Right lobe of liver (tissue), 6 donors: ENCODE measurements around the gene FABP3. TPM values are rescaled to one million over a fixed set of nuclear protein-coding genes. Genes with fewer than 3 reads are reported as not detected.

Experiments
- ATAC-seq, 4 donors: fragments of 200-7000 bp; cut with Tn5 transposase; one replicate each; pipeline ENCODE4 v1.9.1; 2020; ENCODE audit warnings: mild to moderate bottlenecking in 4 of 4, moderate library complexity in 4 of 4
- DNase-seq, 3 donors: peaks; one replicate each; pipeline ENCODE4 v3.0.0-alpha.2; 2020
- H3K27ac ChIP-seq, 3 donors: fragments of 200-600 bp; one replicate each; pipeline ENCODE4 v1.8.0; 2022
- H3K27me3 ChIP-seq, 2 donors: fragments of 200-600 bp; one replicate each; pipeline ENCODE4 v1.8.0; 2022
- H3K36me3 ChIP-seq, 4 donors: fragments of 200-600 bp; sonication (generic) in 1 of 4; one replicate each; pipeline versions ENCODE4 v1.5.1 to v1.8.0; 2017 to 2022; ENCODE audit warnings: control low read depth in 1 of 4
- H3K4me1 ChIP-seq, 4 donors: fragments of 200-600 bp; sonication (generic) in 1 of 4; one replicate each; pipeline versions ENCODE4 v1.5.1 to v1.8.0; 2017 to 2022; ENCODE audit warnings: control low read depth in 1 of 4
- H3K4me3 ChIP-seq, 3 donors: fragments of 200-600 bp; one replicate each; pipeline ENCODE4 v1.8.0; 2022
- H3K9me3 ChIP-seq, 4 donors: fragments of 200-600 bp; sonication (generic) in 1 of 4; one replicate each; pipeline versions ENCODE4 v1.5.1 to v1.8.0; 2017 to 2022; ENCODE audit warnings: control low read depth in 1 of 4
- POLR2A ChIP-seq: fragments of 450-650 bp; IDR thresholded peaks from one replicate; pipeline ENCODE4 v1.6.1; 2017; ENCODE audit warnings: antibody characterized with exemption, mild to moderate bottlenecking
- WGBS: methylation state at CpG from one replicate; pipeline ENCODE4 v1.1.6; 2018; ENCODE audit warnings: low coverage, low lambda C conversion rate; ENCODE audit not compliant: insufficient coverage; ENCODE audit errors: missing lambda C conversion rate; 5-methylcytosine and 5-hydroxymethylcytosine counted together
- intact Hi-C, 2 donors: fragments of 100-400 bp; cut with DNase I; formaldehyde crosslinking; loops; one replicate each; pipeline versions ENCODE4 v1.11.2 to v1.14.1; 2022
- total RNA-seq, 6 experiments: library from RNA; depleted of rRNA in 2 of 6; stranded (reverse); fragments of >200 nt in 2 of 6; fragmentation: NEBNext Ultra II Directional in 3 of 6; extraction: Animal tissue kit (Norgen Biotek cat#: 25700) in 3 of 6; gene quantifications; one replicate each; pipeline versions ENCODE4 v1.1.0 to v1.2.4, GENCODE V29; 2016 to 2023
- TF ChIP-seq, protein P1 (sequence below), 4 donors: fragments of 200-600 bp in 3 of 4; fragments of 450-650 bp in 1 of 4; IDR thresholded peaks; one replicate each; pipeline versions ENCODE4 v1.5.1 to v1.8.0; 2016 to 2022; ENCODE audit warnings: antibody characterized with exemption in 4 of 4, mild to moderate bottlenecking in 2 of 4
- donor health status: DM: no; HTN: yes; CAD: no.
- donor health status: DM: no; HTN: no; CAD: no.
- donor health status: DM: no; HTN: no; CAD: no.
- donor health status: DM: no; HTN: yes; CAD: no.
- donor health status: DM: no; HTN: yes; CAD: no.

FABP3 gene
- total RNA-seq, 6 experiments from 2014 or later: 1.3 to 8.3 (median 4.6) TPM

DNA sequence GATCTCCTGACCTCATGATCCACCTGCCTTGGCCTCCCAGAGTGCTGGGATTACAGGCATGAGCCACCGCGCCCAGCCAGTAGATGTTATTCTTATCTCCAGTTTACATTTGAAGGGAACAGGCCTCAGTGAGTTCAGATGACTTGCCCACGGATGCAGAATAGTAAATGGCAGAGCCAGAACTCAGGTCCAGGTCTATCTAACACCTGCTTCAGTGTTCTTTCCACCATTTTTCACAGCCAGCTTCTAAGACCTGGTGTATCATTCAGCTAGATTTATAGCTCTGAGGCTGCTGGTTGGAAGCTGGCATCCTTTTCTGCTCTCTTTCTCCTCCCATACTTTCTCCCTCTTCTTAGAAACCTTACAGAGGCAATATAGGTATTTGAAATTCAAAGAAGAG, 10.8 kb downstream of the FABP3 start:
- DNase-seq (no peak), ATAC-seq (no peak)
- TF ChIP-seq, protein P1, sequence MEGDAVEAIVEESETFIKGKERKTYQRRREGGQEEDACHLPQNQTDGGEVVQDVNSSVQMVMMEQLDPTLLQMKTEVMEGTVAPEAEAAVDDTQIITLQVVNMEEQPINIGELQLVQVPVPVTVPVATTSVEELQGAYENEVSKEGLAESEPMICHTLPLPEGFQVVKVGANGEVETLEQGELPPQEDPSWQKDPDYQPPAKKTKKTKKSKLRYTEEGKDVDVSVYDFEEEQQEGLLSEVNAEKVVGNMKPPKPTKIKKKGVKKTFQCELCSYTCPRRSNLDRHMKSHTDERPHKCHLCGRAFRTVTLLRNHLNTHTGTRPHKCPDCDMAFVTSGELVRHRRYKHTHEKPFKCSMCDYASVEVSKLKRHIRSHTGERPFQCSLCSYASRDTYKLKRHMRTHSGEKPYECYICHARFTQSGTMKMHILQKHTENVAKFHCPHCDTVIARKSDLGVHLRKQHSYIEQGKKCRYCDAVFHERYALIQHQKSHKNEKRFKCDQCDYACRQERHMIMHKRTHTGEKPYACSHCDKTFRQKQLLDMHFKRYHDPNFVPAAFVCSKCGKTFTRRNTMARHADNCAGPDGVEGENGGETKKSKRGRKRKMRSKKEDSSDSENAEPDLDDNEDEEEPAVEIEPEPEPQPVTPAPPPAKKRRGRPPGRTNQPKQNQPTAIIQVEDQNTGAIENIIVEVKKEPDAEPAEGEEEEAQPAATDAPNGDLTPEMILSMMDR (IDR thresholded peaks at IDR 0.05): no peak
- TF ChIP-seq POLR2A: no peak
- Histone ChIP-seq H3K4me3 (no peak overlapping the region), H3K36me3 (peaks cover 0 to 2% (median 0%) of the 10 kb centered on the region in 4 donors), H3K4me1 (peaks cover 0 to 9% (median 0%) of the 10 kb centered on the region in 4 donors), H3K9me3 (no peaks in the 10 kb centered on the region), H3K27me3 (no peaks in the 10 kb centered on the region), H3K27ac (no peak overlapping the region)
- 86% methylated on average over 1 of the region's 3 CpGs for WGBS
- intact Hi-C loops: no loop called here

DNA sequence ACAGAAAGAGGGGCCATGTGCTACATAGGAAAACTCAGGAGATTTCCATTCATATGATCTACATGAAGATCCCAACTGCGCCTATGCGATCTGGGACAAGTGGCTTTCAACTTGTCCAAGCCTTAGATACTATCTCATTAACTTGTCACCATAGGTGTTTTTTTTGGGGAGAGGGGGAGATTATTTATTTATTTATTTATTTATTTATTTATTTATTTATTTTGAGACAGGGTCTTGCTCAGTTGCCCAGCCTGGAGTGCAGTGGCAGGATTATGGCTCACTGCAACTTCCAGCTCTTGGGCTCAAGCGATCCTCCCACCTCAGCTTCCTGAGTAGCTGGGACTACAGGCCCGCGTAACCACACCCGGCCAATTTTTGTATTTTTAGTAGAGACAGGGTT, 11.3 kb downstream of the FABP3 start:
- H3K9me3 ChIP-seq: no peaks in the 10 kb centered on the region
- intact Hi-C loops: no loop called here
- ATAC-seq (no peak), DNase-seq (no peak)
- H3K4me3 ChIP-seq: no peak overlapping the region
- no peak for TF ChIP-seq POLR2A
- TF ChIP-seq, protein P1 (IDR thresholded peaks at IDR 0.05): no peak
- H3K36me3 ChIP-seq: peaks cover 0 to 2% (median 0%) of the 10 kb centered on the region in 4 donors
- H3K27ac ChIP-seq: no peak overlapping the region
- peaks cover 0 to 9% (median 0%) of the 10 kb centered on the region in 4 donors for H3K4me1 ChIP-seq
- H3K27me3 ChIP-seq: no peaks in the 10 kb centered on the region
- 100% methylated on average over 6 of the region's 6 CpGs for WGBS

DNA sequence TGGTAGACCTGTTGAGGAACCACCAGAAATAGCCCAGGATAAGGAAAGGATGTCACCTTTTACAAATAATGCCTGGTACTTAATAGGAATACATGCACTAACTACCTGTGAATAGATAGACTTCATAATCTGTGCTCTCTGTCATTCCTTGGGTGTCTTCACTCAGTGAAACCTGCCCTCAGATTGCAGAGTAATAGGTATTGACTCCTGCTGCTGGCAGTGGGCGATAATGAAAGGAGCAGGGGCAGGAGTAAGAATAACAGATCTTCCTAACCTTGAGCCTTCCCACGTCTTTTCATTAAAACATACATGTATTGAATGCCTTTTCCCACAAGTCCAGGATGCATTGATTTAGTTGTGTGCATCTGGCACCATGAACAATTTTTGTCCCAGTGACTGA, 16.4 kb downstream of the FABP3 start:
- 95% methylated on average over 2 of the region's 2 CpGs for WGBS
- Histone ChIP-seq H3K27me3 (no peaks in the 10 kb centered on the region), H3K27ac (no peak overlapping the region), H3K4me3 (no peak overlapping the region), H3K9me3 (no peaks in the 10 kb centered on the region), H3K4me1 (no peaks in the 10 kb centered on the region), H3K36me3 (peaks cover 0 to 2% (median 0%) of the 10 kb centered on the region in 4 donors)
- TF ChIP-seq, protein P1 (IDR thresholded peaks at IDR 0.05): no peak
- TF ChIP-seq POLR2A: no peak
- intact Hi-C loops: no loop called here
- DNase-seq (no peak), ATAC-seq (no peak)

DNA sequence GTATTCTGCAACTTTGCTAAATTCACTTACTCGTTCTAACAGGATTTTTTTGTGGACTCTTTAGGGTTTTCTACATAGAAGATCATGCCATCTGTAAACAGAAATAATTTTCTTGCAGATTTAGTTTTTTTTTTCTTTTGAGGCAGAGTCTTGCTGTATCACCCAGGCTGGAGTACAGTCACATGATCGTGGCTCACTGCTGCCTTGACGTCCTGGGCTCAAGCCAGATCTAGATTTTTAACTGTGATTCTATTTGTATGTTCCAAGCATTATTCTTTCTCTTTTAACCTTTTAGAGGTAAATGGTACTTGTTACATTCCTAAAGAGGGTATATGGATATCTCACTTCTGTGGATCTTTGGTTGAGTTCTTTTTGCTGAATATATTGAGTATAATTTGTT, 18.6 kb downstream of the FABP3 start:
- Histone ChIP-seq H3K4me1 (no peaks in the 10 kb centered on the region), H3K27me3 (no peaks in the 10 kb centered on the region), H3K27ac (no peak overlapping the region), H3K36me3 (peaks cover 0 to 7% (median 0%) of the 10 kb centered on the region in 4 donors), H3K9me3 (no peaks in the 10 kb centered on the region), H3K4me3 (no peak overlapping the region)
- ATAC-seq (no peak), DNase-seq (no peak)
- 64% methylated on average over 3 of the region's 3 CpGs for WGBS
- intact Hi-C loops: no loop called here
- no peak for TF ChIP-seq POLR2A
- TF ChIP-seq, protein P1 (IDR thresholded peaks at IDR 0.05): no peak

DNA sequence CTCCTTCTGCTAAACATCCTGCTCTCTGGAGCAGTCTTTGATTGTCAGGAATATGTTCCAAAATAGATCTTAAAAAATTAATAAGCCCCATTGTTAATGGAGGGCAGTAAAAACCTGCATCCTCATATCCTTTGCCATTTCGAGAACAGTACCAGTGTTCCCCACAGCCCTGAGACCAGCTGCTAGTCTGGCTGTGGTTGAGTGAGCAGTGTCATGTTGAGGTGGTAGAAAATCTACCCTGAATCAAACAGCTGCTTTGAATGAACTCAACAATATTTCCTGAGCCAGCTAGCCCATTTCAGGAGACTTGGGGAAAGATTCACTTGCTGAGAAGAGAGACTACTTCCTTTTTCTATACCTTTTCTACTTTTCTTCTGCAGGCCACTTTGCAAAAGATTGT, 24.4 kb downstream of the FABP3 start:
- DNase-seq (no peak), ATAC-seq (no peak)
- WGBS: 90% methylated on average over 1 of the region's 1 CpG
- intact Hi-C loops: no loop called here
- no peaks in the 10 kb centered on the region for H3K27me3 ChIP-seq
- no peaks in the 10 kb centered on the region for H3K9me3 ChIP-seq
- no peaks in the 10 kb centered on the region for H3K4me1 ChIP-seq
- TF ChIP-seq, protein P1 (IDR thresholded peaks at IDR 0.05): no peak
- no peak for TF ChIP-seq POLR2A
- peaks cover 0 to 16% (median 0%) of the 10 kb centered on the region in 4 donors for H3K36me3 ChIP-seq
- no peak overlapping the region for H3K4me3 ChIP-seq
- no peak overlapping the region for H3K27ac ChIP-seq
